Measurements from ENCODE around the gene ARHGEF39.

Gene ARHGEF39

GRCh38 chr9:35675204-35675603 lies 10.2 kb upstream of the ARHGEF39 start:
- no peak for DNase-seq (ENCODE audit: low read depth in 2 of 2)

GRCh38 chr9:35674025-35674361 lies 9.0 kb upstream of the ARHGEF39 start:
- DNase-seq (ENCODE audit: low read depth in 2 of 2), result no peak

- DNase-seq (ENCODE audit: low read depth in 2 of 2), result no peak
Observed at GRCh38 chr9:35673132-35674024, 8.4 kb upstream of the ARHGEF39 start, which contains the start of gene CA9. Gene CA9, plus strand, starts transcription at chr9:35673928. Its CDS starts 32 bp downstream, at chr9:35673960.

GRCh38 chr9:35669331-35670145 lies 4.5 kb upstream of the ARHGEF39 start:
- DNase-seq (ENCODE audit: low read depth in 2 of 2), result no peak

GRCh38 chr9:35667939-35668338 lies 2.9 kb upstream of the ARHGEF39 start:
- DNase-seq (ENCODE audit: low read depth in 2 of 2), result no peak

GRCh38 chr9:35666549-35666948 lies 1.6 kb upstream of the ARHGEF39 start:
- no peak for DNase-seq (ENCODE audit: low read depth in 2 of 2)

GRCh38 chr9:35666045-35666444 lies 1.1 kb upstream of the ARHGEF39 start:
- no peak for DNase-seq (ENCODE audit: low read depth in 2 of 2)

- DNase-seq (ENCODE audit: low read depth in 2 of 2), result no peak
Observed at GRCh38 chr9:35665471-35665818, 450 bp upstream of the ARHGEF39 start.

GRCh38 chr9:35662437-35662836 lies 2.6 kb downstream of the ARHGEF39 start:
- DNase-seq (ENCODE audit: low read depth in 2 of 2), result no peak

GRCh38 chr9:35661756-35662350 lies 3.1 kb downstream of the ARHGEF39 start:
- no peak for DNase-seq (ENCODE audit: low read depth in 2 of 2)

- no peak for DNase-seq (ENCODE audit: low read depth in 2 of 2)
Observed at GRCh38 chr9:35660966-35661415, 4.0 kb downstream of the ARHGEF39 start.

GRCh38 chr9:35659340-35659739 lies 5.7 kb downstream of the ARHGEF39 start:
- DNase-seq (ENCODE audit: low read depth in 2 of 2), result no peak

- no peak for DNase-seq (ENCODE audit: low read depth in 2 of 2)
Observed at GRCh38 chr9:35658968-35659220, 6.1 kb downstream of the ARHGEF39 start.

- peak; percentile 74 to 81 for DNase-seq (ENCODE audit: low read depth in 2 of 2)
Observed at GRCh38 chr9:35658137-35658967, 6.6 kb downstream of the ARHGEF39 start, which contains the start of gene CCDC107. Gene CCDC107, plus strand, starts transcription at chr9:35658292. Its CDS starts 88 bp downstream, at chr9:35658380.

GRCh38 chr9:35657546-35658136 lies 7.4 kb downstream of the ARHGEF39 start, which contains the start of gene RMRP:
Gene RMRP, minus strand, starts transcription at chr9:35658019.
- peak; percentile 88 to 91 for DNase-seq (ENCODE audit: low read depth in 2 of 2)

GRCh38 chr9:35656831-35657545 lies 8.0 kb downstream of the ARHGEF39 start:
- no peak for DNase-seq (ENCODE audit: low read depth in 2 of 2)

GRCh38 chr9:35656348-35656747 lies 8.6 kb downstream of the ARHGEF39 start:
- DNase-seq (ENCODE audit: low read depth in 2 of 2), result no peak

- DNase-seq (ENCODE audit: low read depth in 2 of 2), result no peak
Observed at GRCh38 chr9:35653611-35654010, 11.4 kb downstream of the ARHGEF39 start.

GRCh38 chr9:35652829-35653209 lies 12.2 kb downstream of the ARHGEF39 start:
- no peak for DNase-seq (ENCODE audit: low read depth in 2 of 2)

Data from stimulated activated CD4-positive, alpha-beta T cell treated with anti-CD3 and anti-CD28 coated beads, Interleukin-1b, Interleukin-23, amount 100 ng/mL, for 4 hours (primary cell).